SK-N-SH treated with all-trans-retinoic acid at 6 μM for 48 hours (cell line): Measurements from ENCODE around the gene UGT1A1.

ENCODE experiments used
- ATAC-seq: fragments of 200-7000 bp; cut with Tn5 transposase; 3 replicates; pipeline ENCODE4 v1.9.1; 2020; ENCODE audit warnings: mild to moderate bottlenecking, moderate library complexity
- ARNTL ChIP-seq: fragments of 450-650 bp; formaldehyde crosslinking; IDR thresholded peaks from 2 replicates; pipeline ENCODE4 v1.5.0; 2020; ENCODE audit warnings: low read depth, mild to moderate bottlenecking, moderate library complexity, borderline replicate concordance
- BACH2 ChIP-seq: fragments of 250-450 bp; sonication (Bioruptor Pico); IDR thresholded peaks from 2 replicates; pipeline ENCODE4 v1.9.0; 2021; ENCODE audit warnings: mild to moderate bottlenecking, borderline replicate concordance
- CREB5 ChIP-seq: fragments of 250-450 bp; sonication (Bioruptor Pico); IDR thresholded peaks from 2 replicates; pipeline ENCODE4 v1.5.1; 2020; ENCODE audit warnings: low read depth, mild to moderate bottlenecking, moderate library complexity
- CSDC2 ChIP-seq: fragments of 250-450 bp; sonication (Bioruptor Pico); IDR thresholded peaks from 2 replicates; pipeline ENCODE4 v1.5.0; 2020; ENCODE audit warnings: mild to moderate bottlenecking, moderate library complexity
- CSRNP3 ChIP-seq: fragments of 250-450 bp; sonication (Bioruptor Pico); IDR thresholded peaks from 2 replicates; pipeline ENCODE4 v1.5.1; 2021; ENCODE audit warnings: mild to moderate bottlenecking, moderate library complexity
- ISL1 ChIP-seq: fragments of 250-450 bp; sonication (Bioruptor Pico); IDR thresholded peaks from 2 replicates; pipeline ENCODE4 v2.1.2; 2022; ENCODE audit warnings: mild to moderate bottlenecking, moderate library complexity
- PATZ1 ChIP-seq: fragments of 250-450 bp; sonication (Bioruptor Pico); IDR thresholded peaks from 2 replicates; pipeline ENCODE4 v1.8.0; 2020; ENCODE audit warnings: mild to moderate bottlenecking, moderate library complexity, borderline replicate concordance
- POU6F1 ChIP-seq: fragments of 250-450 bp; sonication (Bioruptor Pico); IDR thresholded peaks from 2 replicates; pipeline ENCODE4 v1.8.0; 2021; ENCODE audit warnings: low read depth, mild to moderate bottlenecking, moderate library complexity, borderline replicate concordance
- PPARA ChIP-seq: fragments of 250-450 bp; sonication (Bioruptor Pico); IDR thresholded peaks from 2 replicates; pipeline ENCODE4 v1.5.0; 2020; ENCODE audit warnings: mild to moderate bottlenecking, borderline replicate concordance
- RARB ChIP-seq: fragments of 250-450 bp; sonication (Bioruptor Pico); IDR thresholded peaks from 2 replicates; pipeline ENCODE4 v1.8.0; 2021; ENCODE audit warnings: mild to moderate bottlenecking, moderate library complexity
- SNAI2 ChIP-seq: fragments of 250-450 bp; sonication (Bioruptor Pico); IDR thresholded peaks from 2 replicates; pipeline ENCODE4 v1.5.0; 2020; ENCODE audit warnings: mild to moderate bottlenecking, moderate library complexity
- TCF4 ChIP-seq: fragments of 250-450 bp; sonication (Bioruptor Pico); IDR thresholded peaks from 2 replicates; pipeline ENCODE4 v1.8.0; 2021; ENCODE audit warnings: mild to moderate bottlenecking, moderate library complexity, borderline replicate concordance
- TOX ChIP-seq: fragments of 250-450 bp; sonication (Bioruptor Pico); IDR thresholded peaks from 2 replicates; pipeline ENCODE4 v1.8.0; 2021; ENCODE audit warnings: mild to moderate bottlenecking, moderate library complexity, borderline replicate concordance
- TSHZ2 ChIP-seq: fragments of 250-450 bp; sonication (Bioruptor Pico); IDR thresholded peaks from 2 replicates; pipeline ENCODE4 v1.5.0; 2020; ENCODE audit warnings: mild to moderate bottlenecking, moderate library complexity
- ZC3H10 ChIP-seq: fragments of 250-450 bp; sonication (Bioruptor Pico); IDR thresholded peaks from 2 replicates; pipeline ENCODE4 v1.5.1; 2021; ENCODE audit warnings: mild to moderate bottlenecking, moderate library complexity
- ZFP3 ChIP-seq: fragments of 250-450 bp; sonication (Bioruptor Pico); IDR thresholded peaks from 2 replicates; pipeline ENCODE4 v1.5.0; 2020; ENCODE audit warnings: mild to moderate bottlenecking, moderate library complexity
- ZFP30 ChIP-seq: fragments of 450-650 bp; formaldehyde crosslinking; IDR thresholded peaks from 2 replicates; pipeline ENCODE4 v1.5.0; 2022; ENCODE audit warnings: mild to moderate bottlenecking, moderate library complexity
- ZNF70 ChIP-seq: fragments of 450-650 bp; formaldehyde crosslinking; IDR thresholded peaks from 2 replicates; pipeline ENCODE4 v1.5.0; 2020; ENCODE audit warnings: mild to moderate bottlenecking, moderate library complexity
- ZNF8 ChIP-seq: fragments of 450-650 bp; formaldehyde crosslinking; IDR thresholded peaks from 2 replicates; pipeline ENCODE4 v1.5.0; 2020; ENCODE audit warnings: mild to moderate bottlenecking, moderate library complexity

UGT1A1 gene

GRCh38 chr2:233802132-233802815 is 42.2 kb downstream of the UGT1A1 start:
- no peak for ATAC-seq
- no peak for TF ChIP-seq BACH2 (CRISPR knock-in tag)

- ATAC-seq: no peak
- TF ChIP-seq TSHZ2 (CRISPR knock-in tag) (no peak), BACH2 (CRISPR knock-in tag) (no peak), SNAI2 (no peak), CREB5 (CRISPR knock-in tag) (no peak), ARNTL (CRISPR knock-in tag) (no peak), POU6F1 (no peak), ZFP30 (CRISPR knock-in tag) (no peak), ZFP3 (CRISPR knock-in tag) (no peak), PPARA (CRISPR knock-in tag) (no peak), CSDC2 (CRISPR knock-in tag) (no peak), TCF4 (CRISPR knock-in tag) (no peak), RARB (no peak), CSRNP3 (CRISPR knock-in tag) (no peak), ZNF70 (CRISPR knock-in tag) (no peak), ISL1 (CRISPR knock-in tag) (no peak), ZNF8 (no peak)
These were observed 43.3 kb downstream of the UGT1A1 start for GRCh38 chr2:233803292-233803911.

- no peak for ATAC-seq
- TF ChIP-seq ZC3H10 (CRISPR knock-in tag) (no peak), TOX (CRISPR knock-in tag) (no peak), CSDC2 (CRISPR knock-in tag) (no peak), TSHZ2 (CRISPR knock-in tag) (no peak), SNAI2 (no peak), PPARA (CRISPR knock-in tag) (no peak), ZNF8 (no peak), ZFP3 (CRISPR knock-in tag) (no peak), PATZ1 (no peak), CSRNP3 (CRISPR knock-in tag) (no peak), BACH2 (CRISPR knock-in tag) (no peak), ARNTL (CRISPR knock-in tag) (no peak), CREB5 (CRISPR knock-in tag) (no peak), ZFP30 (CRISPR knock-in tag) (no peak)
These were observed 43.9 kb downstream of the UGT1A1 start for GRCh38 chr2:233803994-233804393.
